HG02884 (cell line): ENCODE measurements around the gene RAB3IL1.

Experiments
- ATAC-seq: cut with Tn5 transposase; IDR thresholded peaks from one replicate; pipeline ENCODE4 v1.9.1; 2021; ENCODE audit warnings: mild to moderate bottlenecking, moderate library complexity; ENCODE audit not compliant: unreplicated experiment

Gene RAB3IL1

DNA sequence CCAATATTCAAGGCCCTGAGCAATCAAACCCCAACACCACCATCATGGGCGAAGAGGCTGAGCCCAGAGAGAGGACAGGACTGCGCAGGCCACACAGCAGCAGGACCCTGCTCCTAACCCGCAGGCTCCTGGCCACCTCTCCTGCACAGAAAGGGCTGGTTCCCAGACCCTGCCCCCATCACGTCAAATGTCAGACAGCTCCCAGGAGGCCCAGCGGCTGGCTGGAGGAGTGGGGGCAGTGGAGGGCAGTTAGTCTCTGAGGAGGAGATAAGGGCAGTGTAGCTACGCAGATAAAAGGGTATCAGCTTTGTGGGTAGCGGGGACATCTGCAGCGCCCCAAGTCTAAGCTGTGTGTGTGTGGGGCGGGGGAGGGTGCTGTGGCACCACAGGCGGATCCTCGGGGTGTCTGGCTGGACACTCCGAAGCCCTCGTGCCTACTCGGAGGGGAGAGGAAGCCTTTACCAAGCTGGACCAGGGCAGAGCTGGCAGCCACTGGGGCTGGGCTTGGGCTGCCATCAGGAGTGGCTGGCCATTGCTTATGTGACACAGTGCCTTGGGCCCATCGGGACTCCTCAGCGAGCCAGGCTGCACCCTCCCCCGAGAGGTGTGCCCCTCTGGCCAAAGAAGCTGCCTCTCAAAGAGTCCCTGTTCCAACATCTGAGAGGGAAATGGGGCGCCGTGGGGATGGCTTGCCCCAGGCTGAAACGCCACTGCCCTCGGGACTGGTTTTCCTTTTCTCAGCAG, 47.5 kb downstream of the RAB3IL1 start:
- no peak for ATAC-seq

DNA sequence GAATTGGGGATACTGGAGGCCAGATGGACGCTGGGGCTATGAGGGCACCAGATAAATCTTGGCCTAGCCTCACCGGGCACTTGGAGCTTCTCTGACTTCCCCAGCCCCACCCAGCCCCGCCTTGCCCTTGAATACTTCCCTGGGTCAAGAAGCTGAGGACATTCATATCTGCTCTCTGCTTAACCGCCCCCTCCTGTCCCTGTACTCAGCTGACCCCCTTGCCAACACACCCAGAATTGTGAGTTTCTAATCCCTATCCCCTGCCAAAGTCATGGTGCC, 48.0 kb downstream of the RAB3IL1 start:
- ATAC-seq: no peak

DNA sequence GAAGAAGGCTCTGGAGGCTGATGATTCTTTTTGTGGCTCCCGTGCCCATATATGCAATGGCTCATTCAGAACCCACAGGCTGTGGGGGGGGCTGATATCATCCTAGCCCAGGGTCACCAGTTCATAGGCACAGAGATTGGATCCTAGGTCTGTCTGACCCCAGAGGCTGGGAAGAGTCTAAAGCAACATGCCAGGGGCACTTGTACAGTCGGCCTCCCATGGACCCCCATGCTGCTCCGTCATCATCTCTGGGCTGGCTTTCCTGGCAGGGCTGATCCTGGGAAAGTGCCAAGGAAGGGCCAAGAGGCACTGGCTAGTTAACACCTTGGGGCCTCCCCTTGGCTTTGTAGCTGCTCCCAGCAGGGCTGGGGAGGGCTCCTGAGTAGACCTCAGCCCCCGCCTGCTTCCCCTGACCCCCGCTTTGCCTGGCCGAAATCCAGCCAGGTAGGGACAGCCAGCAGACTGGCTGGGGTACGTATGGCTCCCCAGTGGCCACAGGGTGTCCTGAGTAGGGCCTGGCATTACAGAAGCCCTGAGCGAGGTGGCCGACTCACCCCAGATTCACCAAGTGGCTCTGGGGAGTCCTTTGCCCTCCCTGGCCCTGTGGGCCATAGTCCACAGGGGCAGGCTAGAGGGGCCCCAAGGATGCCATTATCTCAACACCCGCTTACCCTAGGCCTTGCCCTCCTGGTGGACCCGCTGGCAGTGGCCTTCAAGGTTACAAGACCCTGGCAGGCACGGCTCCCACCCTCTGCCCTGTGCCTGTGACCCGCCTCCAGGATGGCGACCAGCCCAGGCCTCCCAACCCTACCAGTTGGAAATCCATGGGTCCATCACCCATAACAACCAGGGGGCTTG, 48.6 kb downstream of the RAB3IL1 start:
- ATAC-seq: no peak

DNA sequence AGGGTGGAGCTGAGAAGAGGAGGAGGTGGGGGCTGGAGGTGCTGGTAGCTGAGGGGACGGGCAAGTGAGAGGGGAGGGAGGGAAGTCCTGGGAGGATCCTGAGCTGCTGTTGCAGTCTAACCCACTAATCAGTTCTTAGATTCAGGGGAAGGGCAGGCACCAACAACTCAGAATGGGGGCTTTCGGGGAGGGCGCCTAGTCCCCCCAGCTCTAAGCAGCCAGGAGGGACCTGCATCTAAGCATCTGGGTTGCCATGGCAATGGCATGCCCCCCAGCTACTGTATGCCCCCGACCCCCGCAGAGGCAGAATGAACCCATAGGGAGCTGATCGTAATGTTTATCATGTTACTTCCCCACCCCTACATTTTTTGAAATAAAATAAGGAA, 50.4 kb downstream of the RAB3IL1 start:
- no peak for ATAC-seq

DNA sequence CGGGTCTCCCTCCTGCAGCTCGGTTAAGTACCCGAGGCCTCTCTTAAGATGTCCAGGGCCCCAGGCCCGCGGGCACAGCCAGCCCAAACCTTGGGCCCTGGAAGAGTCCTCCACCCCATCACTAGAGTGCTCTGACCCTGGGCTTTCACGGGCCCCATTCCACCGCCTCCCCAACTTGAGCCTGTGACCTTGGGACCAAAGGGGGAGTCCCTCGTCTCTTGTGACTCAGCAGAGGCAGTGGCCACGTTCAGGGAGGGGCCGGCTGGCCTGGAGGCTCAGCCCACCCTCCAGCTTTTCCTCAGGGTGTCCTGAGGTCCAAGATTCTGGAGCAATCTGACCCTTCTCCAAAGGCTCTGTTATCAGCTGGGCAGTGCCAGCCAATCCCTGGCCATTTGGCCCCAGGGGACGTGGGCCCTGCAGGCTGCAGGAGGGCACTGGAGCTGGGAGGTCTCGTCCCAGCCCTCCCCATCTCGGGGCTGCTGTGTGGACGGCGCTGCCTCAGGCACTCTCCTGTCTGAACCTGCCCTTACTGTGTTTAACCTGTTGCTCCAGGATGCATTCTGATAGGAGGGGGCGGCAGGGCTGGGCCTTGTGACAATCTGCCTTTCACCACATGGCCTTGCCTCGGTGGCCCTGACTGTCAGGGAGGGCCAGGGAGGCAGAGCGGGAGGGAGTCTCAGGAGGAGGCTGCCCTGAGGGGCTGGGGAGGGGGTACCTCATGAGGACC, 51.0 kb downstream of the RAB3IL1 start:
- ATAC-seq: no peak

DNA sequence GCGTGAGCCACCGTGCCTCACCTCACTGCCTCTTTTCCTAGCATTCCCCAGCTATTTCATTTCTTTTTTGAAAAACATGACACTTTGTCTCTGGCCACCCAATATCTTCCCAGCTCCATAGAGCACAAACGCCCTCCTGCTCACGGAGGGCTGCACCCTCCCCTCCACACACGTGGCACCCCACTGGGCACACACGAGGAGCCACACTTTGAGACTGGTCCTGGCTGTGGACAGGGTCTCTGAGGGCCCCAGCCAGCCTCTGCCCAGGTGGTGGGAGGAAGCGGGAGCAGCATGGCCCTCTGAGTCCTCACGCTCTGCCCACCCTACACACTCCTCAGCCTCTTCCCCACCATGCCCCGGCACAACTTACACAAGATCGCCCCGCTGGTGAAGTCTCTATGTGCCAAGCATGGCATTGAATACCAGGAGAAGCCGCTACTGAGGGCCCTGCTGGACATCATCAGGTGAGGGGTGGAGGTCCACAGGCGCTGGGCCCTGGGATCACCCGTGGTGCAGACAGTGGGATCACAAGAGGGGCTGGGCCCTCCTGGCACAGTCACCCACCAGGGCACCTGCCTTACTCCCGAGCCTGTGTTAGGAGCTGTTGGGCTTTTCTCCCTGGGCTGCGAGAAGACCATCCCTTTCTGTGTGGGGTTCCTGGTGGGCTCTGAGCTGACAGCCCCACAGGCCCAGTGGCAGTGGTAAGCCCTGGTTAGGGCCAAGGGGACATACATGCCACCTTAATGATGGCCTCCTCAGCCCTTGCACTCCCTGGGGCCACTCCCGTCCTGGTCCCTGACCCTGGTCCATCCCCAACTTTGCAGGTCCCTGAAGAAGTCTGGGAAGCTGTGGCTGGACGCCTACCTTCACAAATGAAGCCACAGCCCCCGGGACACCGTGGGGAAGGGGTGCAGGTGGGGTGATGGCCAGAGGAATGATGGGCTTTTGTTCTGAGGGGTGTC, 52.3 kb downstream of the RAB3IL1 start:
- ATAC-seq: no peak

DNA sequence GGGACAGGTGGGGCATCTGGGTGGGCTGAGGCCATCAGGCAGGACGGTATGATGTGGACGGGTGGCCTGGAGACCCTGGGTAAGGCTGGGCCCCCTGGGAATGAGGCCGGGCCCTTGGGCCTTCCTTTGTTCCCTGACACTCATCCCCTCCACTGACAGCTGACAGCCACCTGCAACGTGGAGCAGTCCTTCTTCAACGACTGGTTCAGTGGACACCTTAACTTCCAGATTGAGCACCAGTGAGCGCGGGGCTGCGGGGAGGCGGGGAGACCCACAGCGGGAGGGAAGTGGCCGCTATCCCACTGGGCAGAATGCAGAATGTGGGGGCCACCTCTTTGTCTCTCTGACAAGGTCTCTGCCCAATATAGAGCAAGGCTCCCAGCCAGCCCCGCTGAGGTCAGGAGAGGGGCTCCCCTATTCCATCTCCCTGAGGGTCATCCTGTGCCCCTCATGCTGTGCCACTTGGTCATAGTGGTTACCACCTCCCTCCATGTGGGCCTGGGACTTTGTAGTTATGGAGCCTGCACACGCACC, 53.8 kb downstream of the RAB3IL1 start:
- ATAC-seq: no peak

DNA sequence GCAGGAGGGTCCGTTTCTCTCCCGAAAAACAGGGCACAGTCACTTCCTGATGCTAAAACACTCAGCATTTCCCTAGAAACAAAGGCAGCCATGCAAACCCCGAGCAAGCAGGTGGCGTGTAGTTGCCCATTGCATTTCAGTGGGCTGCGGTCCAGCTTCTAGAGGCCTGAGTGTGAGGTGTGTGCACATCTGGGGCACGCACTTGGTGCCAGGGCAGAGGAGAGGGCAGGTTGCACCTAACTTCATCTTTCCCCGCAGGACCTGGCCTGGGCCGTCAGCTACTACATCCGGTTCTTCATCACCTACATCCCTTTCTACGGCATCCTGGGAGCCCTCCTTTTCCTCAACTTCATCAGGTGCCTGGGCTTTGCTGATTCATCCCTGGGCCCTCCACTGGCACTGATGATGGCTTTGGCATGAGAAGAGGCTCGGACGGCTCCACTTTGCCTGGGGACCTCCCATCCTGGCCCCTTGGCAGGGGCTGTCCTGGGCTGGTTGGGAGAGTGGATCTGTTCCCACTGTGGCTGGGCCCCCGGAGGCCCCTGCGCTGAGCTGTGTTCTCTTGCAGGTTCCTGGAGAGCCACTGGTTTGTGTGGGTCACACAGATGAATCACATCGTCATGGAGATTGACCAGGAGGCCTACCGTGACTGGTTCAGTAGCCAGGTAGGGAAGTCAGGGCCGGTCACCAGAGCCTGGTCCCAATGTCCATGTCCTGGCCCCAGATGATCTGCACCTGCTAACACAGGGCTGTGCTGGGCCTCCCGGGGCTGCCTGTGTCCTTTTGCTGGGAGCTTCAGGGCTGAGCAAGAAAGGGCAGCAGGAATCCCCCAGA, 54.4 kb downstream of the RAB3IL1 start:
- no peak for ATAC-seq

DNA sequence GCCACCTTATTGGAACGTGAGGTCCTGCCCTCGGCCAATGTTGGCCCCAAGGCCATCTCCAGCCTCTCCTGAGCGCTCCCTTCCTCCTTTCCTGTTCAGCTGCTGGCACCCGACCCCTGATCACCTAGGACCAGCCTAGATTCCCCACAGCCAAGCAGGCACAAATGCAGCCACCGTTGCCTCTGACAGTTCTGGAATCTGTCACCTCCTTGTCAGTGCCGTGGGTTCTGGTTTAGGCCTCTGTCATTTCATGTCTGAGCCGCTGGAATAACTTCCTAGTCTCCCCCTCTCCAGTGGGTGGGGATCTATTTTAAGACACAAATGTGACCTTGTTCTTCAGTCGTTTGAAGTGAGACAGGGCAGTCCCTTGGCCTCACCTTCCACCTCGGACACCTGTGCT, 55.7 kb downstream of the RAB3IL1 start:
- ATAC-seq: no peak

DNA sequence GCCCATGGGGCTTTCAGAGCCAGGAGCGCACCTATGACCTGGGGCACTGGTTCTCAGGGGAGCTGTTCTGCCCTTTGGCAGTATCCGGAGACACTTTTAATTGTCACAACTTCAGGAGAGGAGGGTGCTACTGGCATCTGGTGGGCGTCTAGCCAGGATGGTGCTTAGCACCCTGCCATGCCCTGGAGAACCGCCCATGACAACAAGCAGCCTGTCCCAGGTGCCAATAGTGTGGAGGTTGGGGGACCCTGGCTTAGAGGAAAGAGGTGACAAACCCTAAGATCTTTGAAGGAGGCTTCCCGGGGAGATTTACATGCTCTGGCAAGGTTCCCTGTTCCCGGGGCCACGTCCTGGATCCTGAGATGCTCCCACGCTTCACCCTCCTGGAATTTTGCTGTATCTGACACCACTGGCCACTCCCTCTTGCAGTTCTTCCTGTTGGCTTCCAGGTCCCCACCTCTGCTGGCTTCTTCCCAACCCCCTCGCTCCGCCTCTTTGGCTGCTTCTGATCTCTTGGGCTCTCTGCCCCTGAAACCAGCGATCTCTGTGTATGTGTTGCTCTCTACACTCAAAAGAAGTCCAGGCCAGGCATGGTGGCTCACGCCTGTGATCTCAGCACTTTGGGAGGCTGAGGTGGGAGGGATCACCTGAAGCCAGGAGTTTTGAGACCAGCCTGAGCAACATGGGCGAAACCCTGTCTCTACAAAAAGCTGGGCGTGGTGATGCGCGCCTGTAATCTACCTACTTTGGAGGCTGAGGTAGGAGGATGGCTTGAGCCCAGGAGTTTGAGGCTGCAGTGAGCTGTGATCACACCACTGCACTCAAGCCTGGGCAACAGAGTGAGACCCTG, 57.1 kb downstream of the RAB3IL1 start:
- no peak for ATAC-seq

DNA sequence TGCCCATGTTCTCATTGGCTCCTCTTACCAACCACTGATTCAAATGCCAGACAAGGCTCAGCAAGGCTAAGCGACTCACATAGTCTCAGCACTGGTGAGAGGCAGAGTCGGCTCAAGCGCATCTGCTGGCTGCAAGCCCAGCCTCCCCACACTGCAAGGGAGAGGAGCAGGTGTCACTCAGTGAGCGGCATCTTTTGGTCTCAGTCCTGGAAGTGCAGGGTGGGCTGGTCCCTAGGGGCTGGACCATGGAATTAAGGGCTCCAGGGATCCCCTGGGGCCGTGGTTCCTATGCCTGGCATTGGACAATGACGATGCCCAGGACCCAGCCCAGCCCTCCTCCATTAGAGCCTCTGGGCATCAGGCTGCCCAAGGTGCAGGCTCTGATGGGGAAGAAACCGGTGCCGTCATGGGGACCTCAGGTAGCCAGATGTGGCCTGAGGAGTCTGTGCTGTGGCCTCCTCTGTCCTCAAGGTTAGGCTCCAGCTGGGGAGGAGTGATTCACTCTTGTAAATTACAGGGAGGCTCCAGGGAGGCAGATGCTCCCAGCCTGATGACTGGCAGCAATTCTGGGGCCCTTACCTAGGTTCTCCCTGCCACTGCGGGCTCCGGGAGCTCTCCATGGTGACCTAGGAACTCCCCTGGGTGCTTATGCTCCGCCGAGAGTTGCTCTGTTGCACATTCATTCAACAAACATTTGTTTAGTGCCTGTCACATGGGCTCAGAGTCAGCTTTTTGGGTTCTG, 61.3 kb downstream of the RAB3IL1 start:
- ATAC-seq: no peak

DNA sequence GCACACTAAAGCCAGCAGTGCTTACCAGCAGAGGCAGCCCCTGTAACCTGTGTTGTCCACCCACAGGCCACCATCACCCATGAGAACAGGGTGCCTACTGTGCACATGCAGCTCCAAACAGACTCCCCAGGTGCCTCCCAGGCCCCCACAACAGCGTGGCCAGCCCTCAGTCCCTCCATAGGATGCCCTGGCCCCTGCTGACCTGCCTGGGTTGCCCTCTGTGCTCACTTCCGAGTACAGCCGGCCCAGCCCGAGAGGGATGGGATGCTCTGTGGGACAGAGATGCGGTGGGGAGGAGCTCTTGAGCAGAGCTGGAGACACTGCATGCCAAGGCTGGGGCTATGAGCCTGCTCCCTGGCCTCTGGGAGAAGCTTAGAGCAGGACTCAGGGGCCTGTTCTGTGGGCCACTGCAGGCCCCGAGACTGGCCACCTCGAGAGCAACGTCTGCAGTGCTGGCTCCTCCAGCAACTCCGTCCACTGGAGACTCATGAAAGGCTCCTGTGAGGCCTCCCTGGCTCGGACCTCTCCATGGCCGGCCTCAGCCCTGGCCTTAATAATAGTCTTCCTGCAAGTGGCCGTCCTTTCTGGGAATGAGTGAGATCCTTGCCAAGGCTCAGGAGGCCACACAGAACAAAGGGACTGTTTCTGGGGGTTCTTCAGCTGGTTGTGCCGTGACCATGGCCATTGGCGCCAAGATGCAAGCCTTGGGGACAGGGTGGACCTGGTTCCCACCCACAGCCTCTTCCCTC, 62.2 kb downstream of the RAB3IL1 start:
- ATAC-seq: no peak

DNA sequence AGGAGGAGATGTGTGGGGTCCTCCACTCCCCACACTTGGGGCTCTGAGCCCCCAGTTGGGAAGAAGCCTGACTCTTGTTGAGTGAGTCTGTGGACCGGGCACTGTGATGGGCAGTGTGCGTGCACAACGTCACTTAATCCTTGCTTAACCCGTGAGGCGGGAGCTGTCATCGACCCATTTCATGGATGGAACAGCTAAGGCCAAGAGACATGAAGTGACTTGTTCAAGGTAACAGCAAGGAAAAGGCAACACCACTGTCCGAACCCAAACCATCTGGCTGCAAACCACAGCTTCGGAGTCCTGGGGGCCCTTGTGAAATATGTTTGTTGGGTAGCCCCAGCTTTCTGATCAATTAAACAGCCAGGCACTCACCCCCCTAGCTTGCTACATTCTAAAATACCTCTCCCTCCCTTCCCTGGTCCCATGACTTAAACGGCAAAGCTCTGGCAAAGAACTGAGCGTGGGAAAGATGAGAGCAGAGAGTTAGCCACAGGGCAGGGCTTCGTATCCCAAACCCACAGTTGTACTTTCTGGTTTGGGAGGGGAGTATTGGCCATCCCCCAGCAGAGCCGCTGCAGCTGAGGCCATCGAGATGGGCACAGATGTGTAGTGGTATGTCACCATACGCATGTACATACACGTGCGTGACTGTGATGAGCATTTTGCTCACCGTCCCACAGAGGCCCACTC, 63.0 kb downstream of the RAB3IL1 start:
- no peak for ATAC-seq

DNA sequence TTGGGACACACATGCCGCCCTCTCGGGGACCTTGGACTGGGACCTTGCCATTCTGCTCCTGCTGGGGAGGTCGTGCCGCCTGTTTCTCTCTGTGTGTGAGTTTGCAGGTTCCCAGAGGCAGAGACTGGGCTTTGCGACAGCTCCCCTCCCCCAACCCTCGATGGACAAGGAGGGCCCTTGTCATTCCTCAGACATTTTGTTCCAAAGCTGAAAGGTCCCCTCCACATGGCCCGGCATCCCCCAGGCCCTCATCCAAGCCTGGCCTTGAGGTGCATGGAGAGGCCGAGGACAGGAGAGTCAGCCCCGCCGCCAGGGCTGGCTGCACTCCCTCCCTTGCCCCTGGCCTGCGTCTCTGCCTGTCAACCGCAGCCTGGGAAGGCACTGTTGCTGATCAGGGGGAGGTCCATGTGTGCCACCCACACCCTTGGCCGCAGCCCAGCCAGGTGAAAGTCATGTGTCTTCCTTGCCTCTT, 63.6 kb downstream of the RAB3IL1 start:
- no peak for ATAC-seq

DNA sequence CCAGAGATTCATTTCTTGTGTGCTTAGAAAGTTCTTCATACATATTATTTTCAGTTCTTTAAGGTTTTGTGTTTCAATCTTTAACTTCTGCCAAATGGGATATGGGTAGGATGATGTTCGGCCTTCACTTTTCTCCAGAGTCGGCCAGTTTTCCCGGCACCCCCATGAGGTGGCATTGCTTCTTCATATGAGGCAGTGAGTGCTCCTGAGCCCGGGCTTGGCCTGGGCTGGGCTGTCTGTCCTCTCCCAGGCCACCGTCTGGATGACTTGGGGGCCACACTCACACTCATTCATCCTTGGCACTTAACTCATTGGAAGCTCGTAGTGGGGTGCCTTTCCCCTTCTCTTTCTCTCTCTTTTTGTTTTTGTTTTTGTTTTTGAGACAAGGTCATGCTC, 65.5 kb downstream of the RAB3IL1 start:
- ATAC-seq: no peak

DNA sequence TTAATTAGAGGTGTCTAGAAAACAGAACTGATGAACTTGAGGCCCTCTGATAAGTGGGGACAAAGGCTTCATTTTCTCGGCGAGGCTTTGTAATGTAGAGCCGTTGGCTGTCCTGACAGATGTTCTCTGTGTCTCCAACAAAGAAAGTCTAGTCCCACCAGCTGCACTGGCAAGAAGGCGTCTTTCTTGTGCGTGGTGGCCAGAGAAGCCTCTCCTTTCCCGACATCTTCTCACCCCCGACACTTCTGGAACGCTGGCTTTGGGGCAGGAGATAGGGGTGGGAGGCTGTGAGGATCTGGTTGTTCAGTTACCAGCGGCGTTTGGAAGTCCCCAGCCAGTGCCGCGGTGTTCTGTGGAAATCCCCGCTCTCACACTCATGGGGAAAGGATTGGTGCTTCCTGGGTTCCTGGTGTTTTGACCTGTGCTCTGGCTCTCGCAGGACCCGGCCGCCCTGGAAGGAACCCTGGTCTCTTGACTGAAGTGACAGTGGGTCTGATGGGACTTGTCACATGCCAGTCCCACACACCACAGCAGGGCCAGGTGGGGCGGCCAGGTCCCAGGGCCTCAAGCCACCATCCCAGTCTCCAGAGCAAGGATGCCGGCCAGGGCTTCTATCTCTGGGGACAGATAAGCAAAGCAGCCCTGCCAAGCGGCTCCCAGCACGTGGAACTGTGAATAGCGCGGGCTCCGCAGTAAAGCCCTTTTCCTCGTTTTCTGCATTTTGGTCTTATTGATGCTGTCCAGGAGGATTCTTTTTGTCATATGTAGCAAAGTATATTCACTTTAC, 66.1 kb downstream of the RAB3IL1 start:
- no peak for ATAC-seq
